CD4-positive, CD25-positive, alpha-beta regulatory T cell (primary cell): ENCODE data around the gene TTC1. TPM values are rescaled to one million over a fixed set of nuclear protein-coding genes. Genes with fewer than 3 reads are reported as not detected.

ENCODE experiments used
- ATAC-seq, 2 donors: fragments of 150-1000 bp; cut with Tn5 transposase; one replicate each; pipeline ENCODE4 v1.10.0; 2021; ENCODE audit warnings: low read depth in 2 of 2, moderate number of reproducible peaks in 2 of 2, moderate library complexity in 1 of 2
- DNase-seq, 3 donors: peaks; one replicate each; pipeline versions ENCODE4 v3.0.0 to v3.0.0-alpha.2; 2012 to 2022; ENCODE audit warnings: mixed read lengths in 1 of 3
- H3K27ac ChIP-seq: one replicate; pipeline ENCODE4 v1.7.0; 2013; ENCODE audit warnings: mild to moderate bottlenecking, low read length; ENCODE audit not compliant: insufficient read depth, poor library complexity, severe bottlenecking
- H3K27me3 ChIP-seq: one replicate; pipeline ENCODE4 v1.7.0; 2013; ENCODE audit warnings: low read length; ENCODE audit not compliant: control insufficient read depth, insufficient read depth
- H3K36me3 ChIP-seq: one replicate; pipeline ENCODE4 v1.7.0; 2013; ENCODE audit warnings: mild to moderate bottlenecking, low read length, moderate library complexity; ENCODE audit not compliant: control insufficient read depth, insufficient read depth
- H3K4me1 ChIP-seq: 2 replicates; pipeline ENCODE4 v1.7.0; 2013; ENCODE audit warnings: mild to moderate bottlenecking, low read length; ENCODE audit not compliant: insufficient read depth, control insufficient read depth, poor library complexity, severe bottlenecking
- H3K4me3 ChIP-seq: one replicate; pipeline ENCODE4 v1.7.0; 2013; ENCODE audit warnings: low read depth, mild to moderate bottlenecking, low read length, moderate library complexity
- H3K9me3 ChIP-seq, 2 experiments: 1 replicate in 1 of 2; 2 replicates in 1 of 2; pipeline ENCODE4 v1.7.0; 2013; ENCODE audit warnings: low read length in 2 of 2, mild to moderate bottlenecking in 1 of 2, moderate library complexity in 1 of 2; ENCODE audit not compliant: control insufficient read depth in 2 of 2
- H3K27ac Mint-ChIP-seq, 3 donors: one replicate each; pipeline ENCODE4 v1.8.0; 2020 to 2022; ENCODE audit warnings: mild to moderate bottlenecking in 3 of 3, mixed read lengths in 3 of 3, moderate library complexity in 2 of 3
- H3K27me3 Mint-ChIP-seq: one replicate; pipeline ENCODE4 v1.8.0; 2022; ENCODE audit warnings: mild to moderate bottlenecking, mixed read lengths
- H3K36me3 Mint-ChIP-seq: one replicate; pipeline ENCODE4 v1.8.0; 2020; ENCODE audit warnings: mixed read lengths
- H3K4me1 Mint-ChIP-seq, 4 donors: one replicate each; pipeline ENCODE4 v1.8.0; 2020 to 2022; ENCODE audit warnings: mixed read lengths in 4 of 4, mild to moderate bottlenecking in 1 of 4
- H3K4me3 Mint-ChIP-seq, 4 donors: one replicate each; pipeline ENCODE4 v1.8.0; 2020 to 2022; ENCODE audit warnings: mild to moderate bottlenecking in 4 of 4, mixed read lengths in 4 of 4, moderate library complexity in 3 of 4
- H3K9me3 Mint-ChIP-seq, 7 donors: one replicate each; pipeline ENCODE4 v1.8.0; 2020 to 2022; ENCODE audit warnings: mixed read lengths in 7 of 7, mild to moderate bottlenecking in 3 of 7, moderate library complexity in 2 of 7
- polyA plus RNA-seq, 4 donors: library from polyadenylated mRNA; unstranded; fragments of 300-500 nt; fragmentation: Illumina TruSeq; gene quantifications; one replicate each; pipeline ENCODE4 v1.2.3, GENCODE V29; 2021
- total RNA-seq: library from RNA; stranded (reverse); gene quantifications from one replicate; pipeline ENCODE4 v1.2.3, GENCODE V29; 2022

Gene TTC1
- total and polyA plus RNA-seq, 5 donors from 2014 or later = 33.6 to 118 (median 105) TPM

DNA sequence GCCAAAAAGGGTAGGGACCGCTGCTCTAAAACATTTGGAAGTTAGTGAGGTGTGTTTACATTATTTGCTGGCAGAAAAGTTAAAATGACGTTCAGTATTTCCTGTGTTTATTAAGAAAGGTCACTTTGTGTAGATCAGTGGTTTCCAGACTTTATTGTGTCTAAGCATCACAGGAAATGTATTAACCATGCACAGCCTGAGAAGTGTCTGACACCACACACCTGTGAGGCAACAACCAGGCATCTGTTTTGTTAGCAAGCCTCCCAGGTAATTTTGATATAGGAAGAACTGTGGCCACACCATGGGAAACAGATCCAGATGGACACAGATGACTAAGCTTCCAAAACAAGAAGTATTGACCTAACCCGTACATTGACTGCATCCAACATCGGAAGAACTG lies 12.0 kb downstream of the TTC1 start:
- peak; percentile 54 to 67 for ATAC-seq
- H3K4me3 Mint-ChIP-seq = peak overlapping the region in 3 of 4 donors; percentile 8 to 73 (median 35)
- peaks cover 19% of the 10 kb centered on the region for H3K36me3 Mint-ChIP-seq

DNA sequence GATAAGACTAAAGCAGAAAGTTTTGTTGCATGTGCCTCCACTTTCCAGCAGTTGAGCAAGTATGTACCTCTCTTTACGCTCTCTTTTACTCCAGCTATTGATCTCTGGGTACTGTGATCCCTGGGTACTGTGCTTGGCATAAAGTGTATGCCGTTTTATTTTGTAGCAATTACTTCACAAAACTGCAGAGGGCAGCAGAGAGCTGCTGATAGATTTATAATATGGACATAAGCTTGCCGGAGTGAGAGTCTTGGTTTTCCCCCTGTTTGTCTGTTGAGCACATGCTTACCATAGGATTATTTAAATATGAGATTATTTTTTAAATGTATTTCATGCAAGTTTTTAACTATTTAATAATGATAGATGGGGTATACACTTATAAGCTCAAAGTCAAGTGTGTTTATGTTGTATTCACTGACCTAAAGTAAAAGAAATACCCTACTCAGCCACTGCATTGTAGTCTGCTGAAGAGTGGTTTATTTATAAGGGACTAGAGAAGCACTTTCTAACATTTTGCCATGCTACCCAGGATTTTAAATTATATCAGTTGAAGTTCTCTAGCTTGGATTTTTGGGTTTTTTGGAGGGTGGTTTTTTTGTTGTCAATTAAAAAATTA lies 13.0 kb downstream of the TTC1 start:
- peaks cover 22% of the 10 kb centered on the region for H3K36me3 Mint-ChIP-seq
- no peaks in the 10 kb centered on the region for H3K27me3 Mint-ChIP-seq
- H3K27ac Mint-ChIP-seq = peak overlapping the region; percentile 52 to 74 (median 59)
- no peaks in the 10 kb centered on the region for H3K9me3 ChIP-seq
- H3K36me3 ChIP-seq = peaks cover 13% of the 10 kb centered on the region
- DNase-seq (peak; percentile 52 to 78 (median 73)), ATAC-seq (peak; percentile 83)
- no peak overlapping the region for H3K27ac ChIP-seq
- peaks cover 25% of the 10 kb centered on the region for H3K4me1 ChIP-seq
- H3K4me3 ChIP-seq = no peak overlapping the region
- H3K4me1 Mint-ChIP-seq = peaks cover 32 to 50% (median 40%) of the 10 kb centered on the region in 4 donors
- no peaks in the 10 kb centered on the region for H3K9me3 Mint-ChIP-seq
- no peaks in the 10 kb centered on the region for H3K27me3 ChIP-seq
- peak overlapping the region; percentile 11 to 53 (median 42) for H3K4me3 Mint-ChIP-seq

More for the DNA sequence above, 12.0 kb downstream of the TTC1 start:
- Histone ChIP-seq H3K27ac (peak overlapping the region; percentile 57), H3K9me3 (no peaks in the 10 kb centered on the region), H3K4me1 (peaks cover 25% of the 10 kb centered on the region), H3K4me3 (peak overlapping the region; percentile 38), H3K27me3 (no peaks in the 10 kb centered on the region), H3K36me3 (peaks cover 20% of the 10 kb centered on the region)
- Mint-ChIP-seq H3K27me3 (no peaks in the 10 kb centered on the region), H3K4me1 (peaks cover 25 to 47% (median 36%) of the 10 kb centered on the region in 4 donors), H3K27ac (peak overlapping the region; percentile 69 to 84 (median 75)), H3K9me3 (no peaks in the 10 kb centered on the region)
- peak in 2 of 3 donors; percentile 23 to 40 for DNase-seq

DNA sequence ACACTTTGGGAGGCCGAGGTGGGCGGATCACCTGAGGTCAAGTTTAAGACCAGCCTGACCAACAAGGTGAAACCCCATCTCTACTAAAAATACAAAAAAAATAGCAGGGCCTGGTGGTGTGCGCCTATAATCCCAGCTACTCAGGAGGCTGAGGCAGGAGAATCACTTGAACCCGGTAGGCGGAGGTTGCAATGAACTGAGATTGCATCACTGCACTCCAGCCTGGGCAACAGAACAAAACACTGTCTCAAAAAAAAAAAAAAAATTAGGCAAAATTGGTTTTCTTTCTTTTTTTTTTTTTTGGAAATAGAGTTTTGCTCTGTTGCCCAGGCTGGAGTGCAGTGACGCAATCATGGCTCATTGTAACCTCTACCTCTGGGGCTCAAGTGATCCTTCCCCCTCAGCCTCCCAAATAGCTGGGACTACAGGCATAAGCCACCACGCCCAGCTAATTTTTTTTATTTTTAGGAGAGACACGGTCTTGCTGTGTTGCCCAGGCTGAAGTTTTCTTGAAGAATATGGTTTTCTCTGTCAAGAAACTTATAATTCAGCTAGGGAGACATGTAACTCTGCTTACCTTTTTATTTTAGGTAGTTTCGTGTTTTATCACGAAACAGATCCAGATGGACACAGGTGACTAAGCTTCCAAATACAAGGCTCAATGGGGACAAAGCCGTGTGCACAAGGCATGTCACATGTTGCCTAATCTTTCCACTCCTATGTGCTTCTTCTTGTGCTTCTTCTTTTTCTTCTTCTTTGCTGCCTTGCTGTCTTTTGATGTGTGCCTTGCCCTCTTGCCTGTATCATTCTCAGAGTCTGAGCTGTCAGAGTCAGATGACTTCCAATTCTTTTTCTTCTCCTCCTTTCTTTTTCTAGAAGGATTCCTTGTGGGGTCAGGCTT lies 14.3 kb downstream of the TTC1 start:
- Mint-ChIP-seq H3K4me3 (no peak overlapping the region), H3K4me1 (peaks cover 32 to 57% (median 47%) of the 10 kb centered on the region in 4 donors), H3K9me3 (no peaks in the 10 kb centered on the region), H3K36me3 (peaks cover 30% of the 10 kb centered on the region), H3K27ac (peak overlapping the region in 2 of 3 donors; percentile 7 to 84), H3K27me3 (no peaks in the 10 kb centered on the region)
- ATAC-seq (no peak), DNase-seq (no peak)
- H3K36me3 ChIP-seq = peaks cover 15% of the 10 kb centered on the region
- no peak overlapping the region for H3K4me3 ChIP-seq
- H3K9me3 ChIP-seq = no peaks in the 10 kb centered on the region
- H3K27me3 ChIP-seq = no peaks in the 10 kb centered on the region
- H3K4me1 ChIP-seq = peaks cover 25% of the 10 kb centered on the region
- H3K27ac ChIP-seq = no peak overlapping the region

DNA sequence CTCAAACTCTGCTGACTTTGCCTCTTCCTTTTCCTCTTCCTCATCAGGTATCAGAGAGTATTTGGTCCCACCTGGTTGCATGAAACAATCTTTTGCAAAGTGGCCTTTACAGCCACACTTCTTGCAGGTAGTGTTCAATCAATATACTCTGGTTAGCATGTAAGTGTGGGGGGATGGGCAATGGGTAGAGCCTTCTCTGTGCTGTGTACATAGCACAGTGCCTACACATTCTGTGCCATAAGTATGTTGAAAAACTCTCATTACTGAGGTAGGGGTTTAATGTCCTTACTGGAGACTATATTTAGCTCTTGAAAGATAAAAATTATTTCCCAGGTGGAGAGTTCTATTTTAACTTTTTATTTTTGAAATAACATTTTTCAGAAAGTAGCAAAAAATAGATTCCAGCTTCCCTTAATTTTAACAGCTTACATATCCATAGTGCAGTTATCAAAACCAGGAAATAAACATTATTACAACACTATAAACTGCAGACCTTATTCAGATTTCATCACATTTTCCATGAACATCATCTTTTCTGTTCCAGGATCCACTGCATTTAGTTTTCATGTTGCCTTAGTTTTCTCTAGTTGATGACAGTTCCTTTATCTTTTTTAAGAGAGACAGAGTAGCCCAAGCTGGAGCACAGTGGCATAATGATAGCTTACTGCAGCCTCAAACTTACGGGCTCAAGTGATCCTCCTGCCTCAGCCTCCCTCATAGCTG lies 15.1 kb downstream of the TTC1 start:
- Histone ChIP-seq H3K36me3 (peaks cover 20% of the 10 kb centered on the region), H3K4me3 (no peak overlapping the region), H3K9me3 (no peaks in the 10 kb centered on the region), H3K4me1 (peaks cover 25% of the 10 kb centered on the region), H3K27me3 (no peaks in the 10 kb centered on the region), H3K27ac (no peak overlapping the region)
- Mint-ChIP-seq H3K4me1 (peaks cover 27 to 53% (median 42%) of the 10 kb centered on the region in 4 donors), H3K4me3 (no peak overlapping the region), H3K27me3 (no peaks in the 10 kb centered on the region), H3K9me3 (no peaks in the 10 kb centered on the region), H3K27ac (peak overlapping the region in 2 of 3 donors; percentile 7 to 84), H3K36me3 (peaks cover 29% of the 10 kb centered on the region)
- ATAC-seq (no peak), DNase-seq (no peak)

DNA sequence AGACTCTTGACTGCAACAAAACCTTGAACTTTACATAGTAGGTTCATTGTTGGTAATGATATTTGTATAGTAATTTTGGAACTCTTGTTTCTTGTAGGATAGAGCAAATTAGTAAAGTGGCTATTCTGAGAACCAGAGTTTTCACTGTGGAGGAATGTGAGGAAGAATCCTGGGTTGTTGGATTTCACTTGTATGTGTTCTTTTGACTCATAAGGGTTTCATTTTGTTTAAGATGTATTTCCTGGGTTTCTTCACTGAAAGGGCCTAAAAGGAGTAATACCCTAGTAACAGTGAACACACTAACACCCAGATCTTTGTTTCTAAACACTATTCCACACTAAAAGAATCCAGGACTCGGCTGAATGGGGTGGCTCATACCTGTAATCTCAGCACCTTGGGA lies 20.1 kb downstream of the TTC1 start:
- H3K27me3 ChIP-seq = no peaks in the 10 kb centered on the region
- Mint-ChIP-seq H3K36me3 (peaks cover 43% of the 10 kb centered on the region), H3K4me3 (no peak overlapping the region), H3K4me1 (peaks cover 23 to 45% (median 31%) of the 10 kb centered on the region in 4 donors), H3K9me3 (no peaks in the 10 kb centered on the region), H3K27ac (peak overlapping the region in 1 of 3 donors; percentile 20), H3K27me3 (no peaks in the 10 kb centered on the region)
- no peak for ATAC-seq
- no peaks in the 10 kb centered on the region for H3K9me3 ChIP-seq
- no peaks in the 10 kb centered on the region for H3K4me1 ChIP-seq
- peaks cover 33% of the 10 kb centered on the region for H3K36me3 ChIP-seq
- no peak for DNase-seq
- H3K4me3 ChIP-seq = no peak overlapping the region
- no peak overlapping the region for H3K27ac ChIP-seq

DNA sequence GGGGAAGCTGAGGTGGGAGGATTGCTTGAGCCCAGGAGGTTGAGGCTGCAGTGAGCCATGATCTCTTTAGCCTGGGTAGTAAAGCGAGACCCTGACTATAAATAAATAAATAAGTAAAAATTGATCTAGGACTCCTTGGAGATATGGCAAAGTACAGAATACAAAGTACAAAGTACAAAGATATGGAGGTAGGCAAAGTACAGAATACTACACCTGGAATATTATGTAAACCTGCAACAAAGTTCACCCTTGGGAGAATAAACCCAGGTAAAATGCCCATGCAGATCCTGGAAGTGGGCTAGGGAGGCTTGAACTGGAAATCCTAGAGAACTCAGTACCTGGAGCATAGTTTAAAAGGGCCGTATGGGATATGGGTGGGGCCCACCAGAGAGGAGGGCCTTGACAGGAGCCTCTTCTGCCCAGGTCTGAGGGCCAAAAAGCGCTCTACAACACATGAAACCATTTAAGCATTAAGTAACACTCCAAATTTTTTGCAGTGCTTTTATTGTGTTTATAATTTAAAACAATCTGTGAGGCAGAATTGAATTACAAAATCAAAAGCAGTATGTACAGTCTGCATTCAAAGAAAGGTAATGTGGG lies 20.7 kb downstream of the TTC1 start:
- H3K27ac Mint-ChIP-seq = peak overlapping the region in 1 of 3 donors; percentile 13
- H3K27ac ChIP-seq = no peak overlapping the region
- peaks cover 40% of the 10 kb centered on the region for H3K36me3 Mint-ChIP-seq
- peaks cover 23 to 46% (median 37%) of the 10 kb centered on the region in 4 donors for H3K4me1 Mint-ChIP-seq
- H3K4me3 ChIP-seq = no peak overlapping the region
- no peak for ATAC-seq
- H3K36me3 ChIP-seq = peaks cover 33% of the 10 kb centered on the region
- H3K9me3 Mint-ChIP-seq = no peaks in the 10 kb centered on the region
- no peaks in the 10 kb centered on the region for H3K27me3 Mint-ChIP-seq
- H3K27me3 ChIP-seq = no peaks in the 10 kb centered on the region
- no peak overlapping the region for H3K4me3 Mint-ChIP-seq
- DNase-seq = no peak
- H3K4me1 ChIP-seq = no peaks in the 10 kb centered on the region
- no peaks in the 10 kb centered on the region for H3K9me3 ChIP-seq
